HepG2 (cell line): ENCODE data around the gene SLFN14. TPM values are rescaled to one million over a fixed set of nuclear protein-coding genes. Genes with fewer than 3 reads are reported as not detected.

Source experiments
- CBFB ChIP-seq: sonication (generic); formaldehyde crosslinking; IDR thresholded peaks from 2 replicates; pipeline ENCODE4 v1.4.0; 2020; ENCODE audit warnings: missing genetic modification reagents
- HMG20A ChIP-seq: IDR thresholded peaks from 2 replicates; pipeline ENCODE4 v1.6.1; 2016; ENCODE audit warnings: borderline replicate concordance
- MATR3 ChIP-seq: sonication (generic); formaldehyde crosslinking; IDR thresholded peaks from 2 replicates; pipeline ENCODE4 v1.4.0; 2020; ENCODE audit warnings: missing genetic modification reagents
- NAIF1 ChIP-seq: sonication (generic); formaldehyde crosslinking; IDR thresholded peaks from 2 replicates; pipeline ENCODE4 v1.5.0; 2020; ENCODE audit warnings: mild to moderate bottlenecking, missing genetic modification reagents, borderline replicate concordance
- ZNF10 ChIP-seq: sonication (generic); formaldehyde crosslinking; IDR thresholded peaks from 2 replicates; pipeline ENCODE4 v1.4.0; 2020; ENCODE audit warnings: mild to moderate bottlenecking, low read depth, missing genetic modification reagents, borderline replicate concordance
- ZNF24 ChIP-seq: fragments of 450-650 bp; IDR thresholded peaks from 2 replicates; pipeline ENCODE4 v1.6.1; 2017; ENCODE audit warnings: antibody characterized with exemption, mild to moderate bottlenecking
- ZNF251 ChIP-seq: sonication (generic); formaldehyde crosslinking; IDR thresholded peaks from 2 replicates; pipeline ENCODE4 v1.9.0; 2021; ENCODE audit warnings: mild to moderate bottlenecking, missing genetic modification reagents
- ZNF329 ChIP-seq: sonication (generic); formaldehyde crosslinking; IDR thresholded peaks from 2 replicates; pipeline ENCODE4 v1.9.0; 2021; ENCODE audit warnings: low read depth, mild to moderate bottlenecking, missing genetic modification reagents
- ZNF446 ChIP-seq: sonication (generic); formaldehyde crosslinking; IDR thresholded peaks from 2 replicates; pipeline ENCODE4 v1.5.0; 2020; ENCODE audit warnings: mild to moderate bottlenecking, missing genetic modification reagents
- ZNF530 ChIP-seq: sonication (generic); formaldehyde crosslinking; IDR thresholded peaks from 2 replicates; pipeline ENCODE4 v1.5.0; 2020; ENCODE audit warnings: low read depth, mild to moderate bottlenecking, missing genetic modification reagents
- ZNF780A ChIP-seq: sonication (generic); formaldehyde crosslinking; IDR thresholded peaks from 2 replicates; pipeline ENCODE4 v1.8.0; 2022; ENCODE audit warnings: mild to moderate bottlenecking, missing genetic modification reagents, moderate library complexity
- ZNF781 ChIP-seq: sonication (generic); formaldehyde crosslinking; IDR thresholded peaks from 2 replicates; pipeline ENCODE4 v1.5.1; 2020; ENCODE audit warnings: borderline replicate concordance, mild to moderate bottlenecking, missing genetic modification reagents; ENCODE audit errors: not compliant biosample characterization
- polyA plus RNA-seq, 8 experiments: library from polyadenylated mRNA; depleted of rRNA in 3 of 8; stranded (reverse) in 7 of 8; unstranded in 1 of 8; fragments of >200 nt; fragmentation: Illumina TruSeq in 4 of 8; extraction: Trizol in 4 of 8; gene quantifications; 2 replicates each; pipeline versions ENCODE4 v1.2.1 to v1.2.3, GENCODE V29; 2011 to 2016; ENCODE audit warnings: low read depth in 4 of 8, missing spikeins in 1 of 8, mixed read lengths in 1 of 8; ENCODE audit not compliant: insufficient read depth in 1 of 8
- total RNA-seq, 5 experiments: library from RNA; depleted of rRNA; stranded (reverse); fragments of >200 nt; fragmentation: Illumina TruSeq; extraction: Trizol; gene quantifications; 2 replicates each; pipeline ENCODE4 v1.2.3, GENCODE V29; 2016; ENCODE audit warnings: low read depth in 1 of 5
- TF ChIP-seq, protein P1 (sequence below): sonication (generic); formaldehyde crosslinking; IDR thresholded peaks from one replicate; pipeline ENCODE4 v1.5.1; 2020; ENCODE audit warnings: mild to moderate bottlenecking, missing genetic modification reagents; ENCODE audit errors: not compliant biosample characterization
- TF ChIP-seq, protein P2 (sequence below): sonication (generic); formaldehyde crosslinking; IDR thresholded peaks from 2 replicates; pipeline ENCODE4 v1.4.0; 2020; ENCODE audit warnings: missing genetic modification reagents
- TF ChIP-seq, protein P3 (sequence below): IDR thresholded peaks from 2 replicates; pipeline ENCODE4 v1.6.1; 2012; ENCODE audit warnings: low read depth, low read length, improper control_type of control experiment

The SLFN14 gene
- total and polyA plus RNA-seq, 2 of the 13 experiments (the other 11 are each of a cell fraction or from before 2014, with no cell fraction given), result not detected

DNA sequence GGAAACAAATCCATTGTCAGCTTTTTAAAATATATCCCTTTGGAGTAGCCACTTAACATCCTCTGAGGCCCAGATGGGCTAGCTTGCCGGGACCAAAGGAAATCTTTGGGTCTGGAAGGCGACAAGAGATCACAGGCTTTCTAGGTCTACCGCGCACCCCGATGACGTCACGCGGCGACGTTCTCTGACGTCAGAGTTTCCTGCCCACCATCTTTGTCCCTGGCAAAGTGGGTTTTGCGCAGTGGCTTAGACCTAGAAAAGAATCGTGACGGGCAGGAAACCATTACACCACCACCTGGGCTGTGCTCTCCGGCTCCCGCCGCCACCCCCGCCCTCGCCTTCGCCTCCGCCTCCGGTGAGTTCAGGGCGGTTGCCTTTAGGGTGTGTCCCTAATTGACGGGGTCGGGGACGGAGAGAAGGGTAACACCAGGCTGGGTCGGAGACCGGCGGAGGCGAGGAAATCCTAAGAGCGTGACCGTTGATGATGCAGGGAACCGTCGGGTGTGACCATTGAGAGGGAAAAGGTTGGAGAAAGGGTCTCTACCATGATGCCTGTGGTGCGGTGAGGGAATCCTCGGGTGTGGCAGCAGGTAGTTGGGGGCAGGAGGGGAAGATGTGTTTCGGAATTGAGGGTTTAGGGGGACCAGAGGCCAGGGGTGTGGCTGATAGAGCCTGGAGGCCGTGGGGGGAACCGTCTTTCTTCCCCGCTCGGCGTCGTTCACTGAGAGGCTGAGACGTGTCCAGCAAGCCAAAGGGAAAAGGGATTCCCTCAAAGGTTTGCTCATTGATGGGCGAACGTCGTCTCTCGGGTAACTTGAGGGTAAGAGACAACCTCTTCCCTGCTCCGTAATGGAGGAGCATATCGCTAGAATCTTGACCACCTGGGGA, 26.7 kb upstream of the SLFN14 start, which contains the start of gene AP2B1 (continued):
- TF ChIP-seq ZNF329 (peak; percentile 76; the same call in 1 of the 2 replicates), ZNF251 (CRISPR knock-in tag) (no peak), ZNF24 (no peak), ZNF530 (CRISPR knock-in tag) (no peak), NAIF1 (CRISPR knock-in tag) (no peak), CBFB (CRISPR knock-in tag) (peak; percentile 81; the same call in 1 of the 2 replicates), ZNF780A (CRISPR knock-in tag) (no peak), MATR3 (CRISPR knock-in tag) (no peak), ZNF446 (CRISPR knock-in tag) (no peak), ZNF10 (CRISPR knock-in tag) (no peak), HMG20A (CRISPR knock-in tag) (no peak), ZNF781 (CRISPR knock-in tag) (no peak)
- TF ChIP-seq, protein P1, sequence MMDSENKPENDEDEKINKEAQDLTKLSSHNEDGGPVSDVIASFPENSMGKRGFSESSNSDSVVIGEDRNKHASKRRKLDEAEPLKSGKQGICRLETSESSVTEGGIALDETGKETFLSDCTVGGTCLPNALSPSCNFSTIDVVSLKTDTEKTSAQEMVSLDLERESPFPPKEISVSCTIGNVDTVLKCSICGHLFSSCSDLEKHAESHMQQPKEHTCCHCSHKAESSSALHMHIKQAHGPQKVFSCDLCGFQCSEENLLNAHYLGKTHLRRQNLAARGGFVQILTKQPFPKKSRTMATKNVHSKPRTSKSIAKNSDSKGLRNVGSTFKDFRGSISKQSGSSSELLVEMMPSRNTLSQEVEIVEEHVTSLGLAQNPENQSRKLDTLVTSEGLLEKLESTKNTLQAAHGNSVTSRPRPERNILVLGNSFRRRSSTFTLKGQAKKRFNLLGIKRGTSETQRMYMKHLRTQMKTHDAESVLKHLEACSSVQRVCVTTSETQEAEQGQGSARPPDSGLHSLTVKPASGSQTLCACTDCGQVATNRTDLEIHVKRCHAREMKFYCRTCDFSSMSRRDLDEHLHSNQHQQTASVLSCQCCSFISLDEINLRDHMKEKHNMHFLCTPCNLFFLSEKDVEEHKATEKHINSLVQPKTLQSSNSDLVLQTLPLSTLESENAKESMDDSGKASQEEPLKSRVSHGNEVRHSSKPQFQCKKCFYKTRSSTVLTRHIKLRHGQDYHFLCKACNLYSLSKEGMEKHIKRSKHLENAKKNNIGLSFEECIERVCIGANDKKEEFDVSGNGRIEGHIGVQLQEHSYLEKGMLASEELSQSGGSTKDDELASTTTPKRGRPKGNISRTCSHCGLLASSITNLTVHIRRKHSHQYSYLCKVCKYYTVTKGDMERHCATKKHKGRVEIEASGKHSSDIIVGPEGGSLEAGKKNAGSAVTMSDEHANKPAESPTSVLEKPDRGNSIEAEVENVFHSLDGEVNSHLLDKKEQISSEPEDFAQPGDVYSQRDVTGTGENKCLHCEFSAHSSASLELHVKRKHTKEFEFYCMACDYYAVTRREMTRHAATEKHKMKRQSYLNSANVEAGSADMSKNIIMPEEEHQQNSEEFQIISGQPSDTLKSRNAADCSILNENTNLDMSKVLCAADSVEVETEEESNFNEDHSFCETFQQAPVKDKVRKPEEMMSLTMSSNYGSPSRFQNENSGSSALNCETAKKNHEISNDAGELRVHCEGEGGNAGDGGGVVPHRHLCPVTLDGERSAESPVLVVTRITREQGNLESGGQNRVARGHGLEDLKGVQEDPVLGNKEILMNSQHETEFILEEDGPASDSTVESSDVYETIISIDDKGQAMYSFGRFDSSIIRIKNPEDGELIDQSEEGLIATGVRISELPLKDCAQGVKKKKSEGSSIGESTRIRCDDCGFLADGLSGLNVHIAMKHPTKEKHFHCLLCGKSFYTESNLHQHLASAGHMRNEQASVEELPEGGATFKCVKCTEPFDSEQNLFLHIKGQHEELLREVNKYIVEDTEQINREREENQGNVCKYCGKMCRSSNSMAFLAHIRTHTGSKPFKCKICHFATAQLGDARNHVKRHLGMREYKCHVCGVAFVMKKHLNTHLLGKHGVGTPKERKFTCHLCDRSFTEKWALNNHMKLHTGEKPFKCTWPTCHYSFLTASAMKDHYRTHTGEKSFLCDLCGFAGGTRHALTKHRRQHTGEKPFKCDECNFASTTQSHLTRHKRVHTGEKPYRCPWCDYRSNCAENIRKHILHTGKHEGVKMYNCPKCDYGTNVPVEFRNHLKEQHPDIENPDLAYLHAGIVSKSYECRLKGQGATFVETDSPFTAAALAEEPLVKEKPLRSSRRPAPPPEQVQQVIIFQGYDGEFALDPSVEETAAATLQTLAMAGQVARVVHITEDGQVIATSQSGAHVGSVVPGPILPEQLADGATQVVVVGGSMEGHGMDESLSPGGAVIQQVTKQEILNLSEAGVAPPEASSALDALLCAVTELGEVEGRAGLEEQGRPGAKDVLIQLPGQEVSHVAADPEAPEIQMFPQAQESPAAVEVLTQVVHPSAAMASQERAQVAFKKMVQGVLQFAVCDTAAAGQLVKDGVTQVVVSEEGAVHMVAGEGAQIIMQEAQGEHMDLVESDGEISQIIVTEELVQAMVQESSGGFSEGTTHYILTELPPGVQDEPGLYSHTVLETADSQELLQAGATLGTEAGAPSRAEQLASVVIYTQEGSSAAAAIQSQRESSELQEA (CRISPR knock-in tag), result peak; percentile 12
- TF ChIP-seq, protein P2, sequence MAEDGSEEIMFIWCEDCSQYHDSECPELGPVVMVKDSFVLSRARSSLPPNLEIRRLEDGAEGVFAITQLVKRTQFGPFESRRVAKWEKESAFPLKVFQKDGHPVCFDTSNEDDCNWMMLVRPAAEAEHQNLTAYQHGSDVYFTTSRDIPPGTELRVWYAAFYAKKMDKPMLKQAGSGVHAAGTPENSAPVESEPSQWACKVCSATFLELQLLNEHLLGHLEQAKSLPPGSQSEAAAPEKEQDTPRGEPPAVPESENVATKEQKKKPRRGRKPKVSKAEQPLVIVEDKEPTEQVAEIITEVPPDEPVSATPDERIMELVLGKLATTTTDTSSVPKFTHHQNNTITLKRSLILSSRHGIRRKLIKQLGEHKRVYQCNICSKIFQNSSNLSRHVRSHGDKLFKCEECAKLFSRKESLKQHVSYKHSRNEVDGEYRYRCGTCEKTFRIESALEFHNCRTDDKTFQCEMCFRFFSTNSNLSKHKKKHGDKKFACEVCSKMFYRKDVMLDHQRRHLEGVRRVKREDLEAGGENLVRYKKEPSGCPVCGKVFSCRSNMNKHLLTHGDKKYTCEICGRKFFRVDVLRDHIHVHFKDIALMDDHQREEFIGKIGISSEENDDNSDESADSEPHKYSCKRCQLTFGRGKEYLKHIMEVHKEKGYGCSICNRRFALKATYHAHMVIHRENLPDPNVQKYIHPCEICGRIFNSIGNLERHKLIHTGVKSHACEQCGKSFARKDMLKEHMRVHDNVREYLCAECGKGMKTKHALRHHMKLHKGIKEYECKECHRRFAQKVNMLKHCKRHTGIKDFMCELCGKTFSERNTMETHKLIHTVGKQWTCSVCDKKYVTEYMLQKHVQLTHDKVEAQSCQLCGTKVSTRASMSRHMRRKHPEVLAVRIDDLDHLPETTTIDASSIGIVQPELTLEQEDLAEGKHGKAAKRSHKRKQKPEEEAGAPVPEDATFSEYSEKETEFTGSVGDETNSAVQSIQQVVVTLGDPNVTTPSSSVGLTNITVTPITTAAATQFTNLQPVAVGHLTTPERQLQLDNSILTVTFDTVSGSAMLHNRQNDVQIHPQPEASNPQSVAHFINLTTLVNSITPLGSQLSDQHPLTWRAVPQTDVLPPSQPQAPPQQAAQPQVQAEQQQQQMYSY (CRISPR knock-in tag), result no peak
- TF ChIP-seq, protein P3, sequence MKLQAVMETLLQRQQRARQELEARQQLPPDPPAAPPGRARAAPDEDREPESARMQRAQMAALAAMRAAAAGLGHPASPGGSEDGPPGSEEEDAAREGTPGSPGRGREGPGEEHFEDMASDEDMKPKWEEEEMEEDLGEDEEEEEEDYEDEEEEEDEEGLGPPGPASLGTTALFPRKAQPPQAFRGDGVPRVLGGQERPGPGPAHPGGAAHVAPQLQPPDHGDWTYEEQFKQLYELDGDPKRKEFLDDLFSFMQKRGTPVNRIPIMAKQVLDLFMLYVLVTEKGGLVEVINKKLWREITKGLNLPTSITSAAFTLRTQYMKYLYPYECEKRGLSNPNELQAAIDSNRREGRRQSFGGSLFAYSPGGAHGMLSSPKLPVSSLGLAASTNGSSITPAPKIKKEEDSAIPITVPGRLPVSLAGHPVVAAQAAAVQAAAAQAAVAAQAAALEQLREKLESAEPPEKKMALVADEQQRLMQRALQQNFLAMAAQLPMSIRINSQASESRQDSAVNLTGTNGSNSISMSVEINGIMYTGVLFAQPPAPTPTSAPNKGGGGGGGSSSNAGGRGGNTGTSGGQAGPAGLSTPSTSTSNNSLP, result no peak
